HG03342 (cell line): ENCODE measurements around the gene FBXW11.
"Not testable (repeated sequence)": the region's sequence is repeated elsewhere in the genome, so short reads cannot be mapped to it uniquely, and the experiment has no call there.

Source experiments
- ATAC-seq: cut with Tn5 transposase; IDR thresholded peaks from one replicate; pipeline ENCODE4 v1.9.1; 2021; ENCODE audit warnings: mild to moderate bottlenecking, moderate library complexity; ENCODE audit not compliant: unreplicated experiment

Gene FBXW11

GRCh38 chr5:171986772-171987171, 19.7 kb downstream of the FBXW11 start:
- ATAC-seq, result no peak

GRCh38 chr5:171984748-171985419, 21.6 kb downstream of the FBXW11 start:
- ATAC-seq, result no peak

GRCh38 chr5:171981847-171982246, 24.6 kb downstream of the FBXW11 start:
- no peak for ATAC-seq

- ATAC-seq, result no peak
These were observed 25.6 kb downstream of the FBXW11 start for GRCh38 chr5:171980792-171981191.

GRCh38 chr5:171979606-171980005, 26.8 kb downstream of the FBXW11 start:
- no peak for ATAC-seq

GRCh38 chr5:171978519-171978918, 27.9 kb downstream of the FBXW11 start:
- peak; percentile 51 for ATAC-seq

GRCh38 chr5:171978016-171978415, 28.4 kb downstream of the FBXW11 start:
- ATAC-seq, result no peak

GRCh38 chr5:171977244-171977950, 29.0 kb downstream of the FBXW11 start:
- ATAC-seq, result not testable (repeated sequence)

GRCh38 chr5:171975877-171976667, 30.4 kb downstream of the FBXW11 start:
- no peak for ATAC-seq

- no peak for ATAC-seq
These were observed 31.1 kb downstream of the FBXW11 start for GRCh38 chr5:171975262-171975876.

GRCh38 chr5:171970826-171971225, 35.6 kb downstream of the FBXW11 start:
- no peak for ATAC-seq

- ATAC-seq, result no peak
These were observed 37.1 kb downstream of the FBXW11 start for GRCh38 chr5:171969288-171969880.

GRCh38 chr5:171968531-171968930, 37.9 kb downstream of the FBXW11 start:
- no peak for ATAC-seq

GRCh38 chr5:171966964-171967363, 39.5 kb downstream of the FBXW11 start:
- no peak for ATAC-seq

- no peak for ATAC-seq
These were observed 40.2 kb downstream of the FBXW11 start for GRCh38 chr5:171966270-171966669.

GRCh38 chr5:171965745-171966144, 40.7 kb downstream of the FBXW11 start:
- ATAC-seq, result no peak

GRCh38 chr5:171963416-171963815, 43.0 kb downstream of the FBXW11 start:
- no peak for ATAC-seq

- peak; percentile 75 for ATAC-seq
These were observed 45.3 kb downstream of the FBXW11 start for GRCh38 chr5:171961117-171961516.

- no peak for ATAC-seq
These were observed 48.7 kb downstream of the FBXW11 start for GRCh38 chr5:171957591-171958251.

GRCh38 chr5:171956887-171957495, 49.4 kb downstream of the FBXW11 start:
- no peak for ATAC-seq
